KOPT-K1 (cell line): ENCODE measurements around the gene TMEM150A.

Experiments
- H3K27ac ChIP-seq: fragments of 200-600 bp; sonication (generic); 2 replicates; pipeline ENCODE4 v1.5.1; 2016; ENCODE audit warnings: antibody characterized with exemption, mild to moderate bottlenecking, low read depth, low read length; ENCODE audit not compliant: poor library complexity, severe bottlenecking
- H3K36me3 ChIP-seq: fragments of 200-600 bp; sonication (generic); 2 replicates; pipeline ENCODE4 v1.5.1; 2017; ENCODE audit warnings: antibody characterized with exemption, mild to moderate bottlenecking, low read length, moderate library complexity; ENCODE audit not compliant: insufficient read depth
- H3K9me3 ChIP-seq: fragments of 200-600 bp; sonication (generic); 2 replicates; pipeline ENCODE4 v1.5.1; 2017; ENCODE audit warnings: antibody characterized with exemption, low read length, mild to moderate bottlenecking; ENCODE audit not compliant: insufficient read depth, poor library complexity, severe bottlenecking

Gene TMEM150A

DNA sequence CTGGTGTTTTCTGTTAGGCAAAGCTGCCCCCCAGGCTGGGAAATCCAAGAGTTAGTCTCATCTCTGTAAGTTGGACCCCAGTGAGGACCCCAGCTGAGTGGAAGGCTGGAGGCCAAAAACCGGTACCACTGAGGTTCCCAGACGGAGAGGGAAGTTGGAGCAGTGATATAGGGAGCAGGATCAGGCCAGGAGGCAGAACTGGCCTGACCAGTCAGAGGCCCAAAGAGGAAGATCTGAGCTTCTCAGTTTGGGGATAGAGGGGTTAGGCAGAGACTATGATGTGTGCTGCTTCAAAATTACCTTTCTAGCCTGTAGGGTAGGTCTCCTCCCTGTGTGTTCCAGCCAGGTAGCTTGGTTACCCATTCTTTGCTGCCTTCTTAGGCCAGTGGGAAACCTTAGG lies 11.5 kb downstream of the TMEM150A start:
- Histone ChIP-seq H3K9me3 (no peaks in the 10 kb centered on the region), H3K36me3 (no peaks in the 10 kb centered on the region), H3K27ac (no peak overlapping the region)

DNA sequence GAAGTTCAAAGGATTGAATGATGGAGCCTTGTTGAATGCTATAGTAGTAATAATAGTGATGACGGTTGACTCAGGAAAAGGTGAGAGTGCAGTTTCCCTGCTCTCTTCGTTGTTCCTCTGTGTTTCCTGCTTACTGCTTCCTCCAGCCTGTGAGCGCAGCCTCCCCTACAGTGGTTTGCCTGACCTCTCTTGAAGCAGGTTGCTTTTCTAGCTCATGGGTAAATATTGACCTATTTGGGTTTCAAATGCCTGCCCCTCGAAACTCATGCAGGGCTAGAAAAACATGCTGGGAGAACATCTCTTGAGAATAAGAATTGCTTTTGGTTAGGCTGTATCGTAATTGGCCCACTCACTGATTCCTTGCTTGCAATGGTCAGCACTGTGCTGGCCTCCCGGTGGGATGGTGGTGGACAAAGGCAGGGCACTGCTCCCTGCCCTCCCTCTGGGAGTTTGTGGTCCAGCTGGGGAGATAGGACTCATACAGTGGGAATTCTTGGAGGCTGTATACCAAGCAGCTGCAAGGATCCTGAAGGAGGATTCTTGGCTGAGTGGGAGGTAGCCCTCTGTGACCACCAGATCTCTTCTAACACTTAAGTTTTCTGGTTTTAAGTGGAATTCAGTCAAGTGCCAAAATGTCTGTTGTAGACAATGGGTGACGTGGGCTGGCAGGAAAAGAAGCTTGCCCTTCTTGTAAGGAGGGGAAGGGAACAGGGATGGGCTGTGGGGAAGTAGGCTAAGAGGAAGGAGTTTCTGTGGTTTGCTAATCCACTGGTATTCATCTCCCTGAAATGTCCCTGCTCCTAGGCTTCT lies 12.3 kb downstream of the TMEM150A start:
- Histone ChIP-seq H3K9me3 (no peaks in the 10 kb centered on the region), H3K27ac (peak overlapping the region; percentile 6), H3K36me3 (no peaks in the 10 kb centered on the region)

DNA sequence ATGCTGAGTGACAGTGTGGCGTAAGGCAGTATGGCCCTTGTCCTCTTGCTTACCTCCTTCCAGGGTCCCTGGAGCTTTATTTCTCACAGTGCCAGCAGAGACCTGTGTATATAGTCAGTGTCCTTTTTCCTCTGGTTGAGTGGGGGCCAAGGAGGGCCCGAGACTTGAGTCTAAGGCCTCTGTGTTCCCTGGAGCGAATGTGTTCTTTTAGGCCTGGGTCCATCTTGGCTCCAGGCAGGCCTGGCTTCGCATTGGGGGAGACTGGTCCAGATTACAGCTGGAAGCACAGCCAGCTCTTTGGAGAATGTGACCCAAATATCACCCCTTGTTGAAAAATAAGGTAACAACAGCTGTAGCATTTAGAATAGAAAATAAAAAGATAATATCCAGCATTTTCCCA lies 13.3 kb downstream of the TMEM150A start:
- Histone ChIP-seq H3K27ac (peak overlapping the region; percentile 68), H3K9me3 (no peaks in the 10 kb centered on the region), H3K36me3 (no peaks in the 10 kb centered on the region)

DNA sequence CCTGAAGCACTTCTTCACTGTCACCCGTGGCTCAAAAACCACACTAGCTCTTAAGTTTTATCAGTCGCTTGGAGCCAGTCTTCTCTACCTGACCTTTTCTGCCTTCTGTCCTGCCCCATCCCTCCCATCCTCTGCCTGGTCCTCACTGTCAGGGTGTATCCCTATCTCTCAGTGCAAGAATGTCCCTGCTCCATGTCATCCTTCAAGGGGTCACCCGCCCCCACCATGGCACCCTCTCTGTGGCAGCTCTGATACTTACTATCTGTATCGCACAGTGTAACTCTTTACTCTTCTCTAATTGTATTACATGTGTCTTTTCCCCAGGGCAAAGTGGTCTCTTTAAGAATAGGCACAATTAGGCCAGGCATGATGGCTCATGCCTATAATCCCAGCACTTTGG lies 13.9 kb downstream of the TMEM150A start:
- Histone ChIP-seq H3K36me3 (no peaks in the 10 kb centered on the region), H3K9me3 (no peaks in the 10 kb centered on the region), H3K27ac (peak overlapping the region; percentile 68)

DNA sequence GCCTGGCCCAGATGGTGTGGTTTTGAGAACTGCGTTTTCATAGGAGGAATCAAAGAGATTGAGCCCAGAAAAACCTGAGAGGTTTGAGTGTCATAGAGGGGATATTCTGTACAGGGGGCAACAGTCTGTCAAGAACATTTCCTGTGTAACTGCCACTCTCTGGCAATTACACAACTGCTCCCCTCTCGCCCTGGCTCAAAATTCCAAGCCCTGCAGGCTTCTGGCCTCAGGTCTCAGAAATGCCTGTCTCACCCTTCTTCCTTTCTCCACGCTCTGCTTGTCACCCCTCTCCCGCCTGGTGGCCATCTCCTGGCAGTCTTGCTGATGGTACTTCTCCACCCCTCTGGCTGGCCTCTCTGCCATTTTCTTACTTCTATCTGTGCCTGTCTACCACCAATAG lies 14.3 kb downstream of the TMEM150A start:
- Histone ChIP-seq H3K27ac (peak overlapping the region; percentile 68), H3K36me3 (no peaks in the 10 kb centered on the region), H3K9me3 (no peaks in the 10 kb centered on the region)

DNA sequence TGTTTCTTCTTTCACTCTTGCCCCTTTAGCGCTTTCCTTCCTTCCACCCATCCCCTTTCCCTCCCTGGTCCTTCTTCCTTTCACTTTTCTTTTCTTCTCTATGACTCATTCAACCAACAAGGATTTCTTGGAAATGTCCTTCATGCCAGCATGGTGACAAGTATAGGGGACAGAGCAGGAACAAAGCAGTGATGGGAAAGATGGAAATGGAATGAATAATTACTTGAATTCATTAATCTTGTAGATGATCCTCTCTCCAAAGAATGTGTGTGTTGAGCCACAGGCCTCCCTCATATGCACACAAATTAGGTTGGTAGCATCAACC lies 16.8 kb downstream of the TMEM150A start:
- Histone ChIP-seq H3K27ac (peak overlapping the region; percentile 78), H3K9me3 (no peaks in the 10 kb centered on the region), H3K36me3 (no peaks in the 10 kb centered on the region)

DNA sequence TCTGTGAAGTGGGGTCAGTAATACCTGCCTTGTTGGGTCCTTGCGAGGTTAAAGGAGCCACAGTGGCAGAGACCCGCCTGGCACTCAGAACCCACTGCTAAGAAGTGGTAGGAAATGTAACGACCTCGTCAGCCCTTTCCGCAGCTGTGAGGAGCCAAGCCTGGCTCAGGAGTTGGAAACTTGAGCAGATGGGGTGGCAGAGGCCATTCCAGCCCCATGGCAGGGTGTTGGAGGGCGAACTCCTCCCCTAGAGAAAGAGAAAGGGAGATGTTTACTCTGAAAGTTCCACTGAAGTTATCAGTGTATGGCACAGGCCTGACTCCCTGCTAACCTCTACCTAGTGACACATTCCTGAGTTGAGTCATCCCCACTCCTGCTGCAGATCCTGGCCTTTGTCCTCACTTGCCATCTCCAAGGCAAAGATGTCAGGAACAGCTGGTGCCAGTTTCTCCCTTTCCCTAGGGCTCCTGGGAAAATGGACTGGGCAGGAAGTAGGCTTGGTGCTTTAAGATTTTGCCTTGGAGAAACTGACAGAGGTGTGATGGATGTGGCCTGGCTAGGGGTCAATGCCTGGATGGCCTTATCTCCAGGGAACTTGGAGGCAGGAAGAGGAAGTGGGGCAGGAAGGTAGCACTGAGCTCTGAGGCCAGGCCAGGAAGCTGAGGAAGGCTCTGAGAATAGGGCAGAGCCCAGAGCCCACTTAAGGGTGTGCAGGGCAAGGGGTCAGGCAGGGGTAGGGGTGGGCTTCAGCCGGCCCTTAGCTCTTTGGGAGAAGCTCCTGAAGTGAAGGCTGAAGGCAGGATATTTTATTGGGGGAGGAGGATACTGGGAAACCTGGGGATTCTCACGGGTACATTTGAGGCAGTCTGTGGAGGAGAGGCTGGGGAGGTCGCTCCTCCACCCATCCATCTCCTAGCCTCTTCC lies 17.4 kb downstream of the TMEM150A start:
- H3K9me3 ChIP-seq: no peaks in the 10 kb centered on the region
- H3K27ac ChIP-seq: peak overlapping the region; percentile 78
- H3K36me3 ChIP-seq: no peaks in the 10 kb centered on the region

DNA sequence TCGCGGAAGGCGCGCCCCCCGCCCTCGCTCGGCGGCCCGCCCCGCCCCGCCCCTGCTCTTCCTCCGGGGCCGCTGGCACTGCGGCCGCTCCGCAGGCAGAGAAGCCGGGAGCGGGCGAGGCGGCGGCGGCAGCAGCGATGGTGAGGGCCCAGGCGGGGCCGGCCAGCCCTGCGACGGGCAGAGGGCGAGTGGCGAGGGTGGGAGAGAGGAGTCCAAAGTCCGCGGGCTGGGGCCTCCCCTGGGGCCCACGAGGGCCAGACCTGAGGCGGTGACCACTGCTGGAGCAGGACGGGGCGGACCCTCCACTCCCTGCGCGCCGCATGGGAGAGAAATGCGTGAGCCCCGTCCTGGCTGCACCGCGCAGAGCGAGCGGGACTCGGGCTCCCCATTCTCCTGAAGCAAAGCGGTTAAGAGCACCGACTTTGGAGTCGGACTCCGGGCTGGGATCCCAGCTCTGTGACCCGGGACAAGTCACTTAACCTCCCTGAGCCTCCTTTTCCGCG lies 18.1 kb downstream of the TMEM150A start, which contains the start of gene VAMP5:
TSS of gene VAMP5 (plus strand) at position 78 of the 503 bp plus-strand sequence. CDS start at position 138, 60 bp downstream.
- H3K36me3 ChIP-seq: no peaks in the 10 kb centered on the region
- H3K9me3 ChIP-seq: no peaks in the 10 kb centered on the region
- peak within 1 kb of the TSS; percentile 78 for H3K27ac ChIP-seq

DNA sequence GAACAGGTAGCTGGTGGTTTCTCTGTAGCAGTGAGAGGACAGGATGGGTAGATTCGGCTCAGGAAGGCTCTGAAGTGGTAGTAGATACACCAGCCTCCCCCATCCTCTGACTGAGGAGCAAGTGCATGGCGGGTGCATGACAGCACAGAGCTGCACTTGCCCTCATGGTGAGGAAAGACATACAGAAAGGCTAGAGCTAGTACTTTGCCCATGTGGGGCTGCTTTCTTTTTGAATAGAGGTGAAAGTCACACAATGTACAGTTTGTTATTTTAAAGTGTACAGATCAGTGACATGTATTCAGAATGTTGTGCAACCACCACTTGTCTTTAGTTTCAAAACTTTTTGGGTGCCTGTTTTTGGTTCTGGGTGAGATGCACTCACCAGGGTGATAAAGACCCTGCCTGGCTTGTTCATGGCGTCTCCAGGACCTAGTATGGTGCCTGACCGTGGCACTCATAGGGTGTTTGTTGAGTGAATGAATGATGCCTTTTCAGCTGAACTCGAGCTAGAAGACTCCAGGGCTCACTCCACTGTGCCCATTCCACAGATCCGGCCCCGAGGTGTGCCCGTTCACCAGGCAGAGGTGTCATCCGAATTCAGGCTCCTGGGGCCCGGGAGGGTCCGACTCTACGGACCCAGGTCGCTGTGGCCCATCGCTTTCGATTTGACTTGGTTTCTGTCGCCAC lies 18.7 kb downstream of the TMEM150A start:
- Histone ChIP-seq H3K36me3 (no peaks in the 10 kb centered on the region), H3K9me3 (no peaks in the 10 kb centered on the region), H3K27ac (peak overlapping the region; percentile 78)

DNA sequence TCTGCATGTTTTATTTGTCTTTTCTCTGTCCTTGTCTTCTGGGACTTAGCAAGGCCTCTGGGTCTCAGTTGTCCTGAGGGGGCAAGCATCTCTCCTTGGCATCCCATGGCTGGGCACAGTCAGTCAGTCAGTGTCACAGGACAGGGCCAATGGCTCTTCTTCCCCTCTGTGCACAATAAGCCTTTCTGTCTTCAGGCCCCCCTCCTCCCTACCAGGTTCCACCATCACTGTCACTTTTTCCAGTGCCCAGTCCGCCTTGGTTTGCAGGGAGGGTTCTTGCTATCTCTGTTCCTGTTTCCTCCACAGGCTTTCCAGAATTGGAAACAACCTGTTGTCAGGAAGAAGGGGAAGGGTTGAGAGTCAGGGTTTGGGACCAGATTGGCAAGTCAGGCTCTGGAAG lies 20.0 kb downstream of the TMEM150A start:
- no peaks in the 10 kb centered on the region for H3K36me3 ChIP-seq
- H3K27ac ChIP-seq: no peak overlapping the region
- H3K9me3 ChIP-seq: no peaks in the 10 kb centered on the region

DNA sequence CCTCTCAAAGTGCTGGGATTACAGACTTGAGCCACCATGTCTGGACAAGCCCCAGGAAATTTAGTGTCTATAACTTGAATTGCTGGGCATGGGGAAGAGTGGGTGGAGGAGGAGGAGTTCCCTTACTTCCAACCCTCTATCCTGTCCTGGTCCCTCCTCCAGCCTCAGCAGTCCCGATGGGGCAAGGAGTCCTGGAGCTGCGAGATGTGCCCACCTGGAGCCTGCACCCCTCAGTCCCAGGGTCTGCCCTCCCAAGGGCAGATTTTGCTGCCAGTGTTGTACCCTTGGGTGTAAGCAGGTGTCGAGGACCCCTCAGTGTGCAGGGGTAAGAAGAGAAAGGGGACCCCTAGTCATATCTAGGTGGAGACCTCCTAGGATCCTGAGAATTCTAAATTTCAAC lies 22.3 kb downstream of the TMEM150A start:
- Histone ChIP-seq H3K9me3 (no peaks in the 10 kb centered on the region), H3K27ac (no peak overlapping the region), H3K36me3 (no peaks in the 10 kb centered on the region)

DNA sequence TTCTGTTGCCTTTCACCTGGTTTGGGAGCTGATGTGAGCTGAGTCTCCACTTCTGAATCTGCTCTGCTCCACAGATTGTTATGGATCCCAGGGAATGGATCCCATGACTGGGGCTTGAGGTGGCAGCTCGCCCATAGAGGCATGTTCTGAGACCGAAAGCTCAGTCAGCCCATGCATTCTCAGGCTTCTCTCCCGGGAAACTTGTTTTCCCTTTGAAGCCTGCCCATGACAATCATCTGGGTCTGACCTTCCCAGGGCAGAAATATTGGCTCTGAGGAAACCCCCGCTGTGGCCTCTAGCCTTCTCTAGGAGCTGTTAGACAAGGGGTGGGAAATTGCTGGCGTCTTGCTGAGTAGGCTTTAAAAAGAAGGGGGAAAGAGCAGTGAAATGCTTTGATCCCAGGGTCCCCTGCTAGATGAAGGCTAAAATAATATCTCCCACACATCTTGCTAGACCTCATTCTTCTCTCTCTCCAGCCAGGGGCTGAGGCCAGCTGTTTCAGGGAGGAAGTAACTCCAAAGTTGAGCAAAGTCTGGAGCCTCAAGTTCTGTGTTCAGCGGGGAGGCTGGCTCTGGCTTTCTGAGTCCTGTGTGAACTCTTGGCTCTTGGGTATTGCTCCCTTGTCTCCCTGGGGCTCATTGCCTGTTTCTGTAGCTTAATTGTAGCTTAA lies 23.1 kb downstream of the TMEM150A start:
- Histone ChIP-seq H3K27ac (peak overlapping the region; percentile 52), H3K9me3 (no peaks in the 10 kb centered on the region), H3K36me3 (no peaks in the 10 kb centered on the region)

DNA sequence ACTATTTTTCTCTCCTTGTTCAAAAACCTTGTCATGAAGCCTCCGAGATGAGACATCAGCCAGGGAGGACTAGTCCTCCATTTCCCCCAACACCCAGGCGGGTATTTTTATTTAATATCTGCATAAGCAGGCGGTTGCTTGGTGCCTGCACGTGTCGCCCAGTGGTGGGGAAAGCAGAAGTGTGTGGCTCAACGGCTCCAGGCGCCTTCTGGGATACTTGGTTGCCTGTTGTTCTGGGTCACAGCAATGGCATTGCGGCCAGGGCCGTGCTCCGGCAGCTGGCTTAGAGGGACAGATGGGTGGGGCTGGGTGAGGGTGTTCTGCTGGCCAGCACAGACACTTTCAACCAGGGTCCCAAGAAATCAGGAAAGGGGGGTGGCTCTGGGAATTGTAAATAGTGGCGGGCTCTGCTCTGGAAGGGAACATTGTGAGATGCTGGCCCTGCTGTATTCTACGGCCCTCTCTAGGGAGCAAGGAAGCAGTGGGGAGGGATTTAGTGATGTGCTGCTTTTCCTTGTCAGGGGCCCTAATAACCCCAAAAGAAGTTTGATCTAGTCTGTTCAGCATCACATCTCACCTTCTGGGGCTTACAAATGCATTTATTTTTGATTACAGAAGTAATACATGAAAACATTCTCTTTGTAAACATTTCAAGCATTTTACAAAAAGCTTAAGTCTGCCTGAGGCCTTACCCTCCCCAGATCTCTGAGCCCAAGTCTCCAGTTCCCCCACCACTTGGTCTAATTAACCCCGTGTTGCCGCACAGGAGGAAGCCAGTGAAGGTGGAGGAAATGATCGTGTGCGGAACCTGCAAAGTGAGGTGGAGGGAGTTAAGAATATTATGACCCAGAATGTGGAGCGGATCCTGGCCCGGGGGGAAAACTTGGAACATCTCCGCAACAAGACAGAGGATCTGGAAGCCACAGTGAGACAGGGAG lies 24.0 kb downstream of the TMEM150A start:
- H3K27ac ChIP-seq: peak overlapping the region; percentile 52

More for the DNA sequence above, 24.0 kb downstream of the TMEM150A start:
- H3K36me3 ChIP-seq: no peaks in the 10 kb centered on the region
- H3K9me3 ChIP-seq: no peaks in the 10 kb centered on the region
